NCI-H2081 (cell line): ENCODE results near the gene MRNIP.
"Not testable (repeated sequence)": the region's sequence is repeated elsewhere in the genome, so short reads cannot be mapped to it uniquely, and the experiment has no call there.

Experiments
- DNase-seq, 2 experiments: peaks; one replicate each; lab custom pipeline; 2025; lab: John Stamatoyannopoulos, UW

The MRNIP gene

DNA sequence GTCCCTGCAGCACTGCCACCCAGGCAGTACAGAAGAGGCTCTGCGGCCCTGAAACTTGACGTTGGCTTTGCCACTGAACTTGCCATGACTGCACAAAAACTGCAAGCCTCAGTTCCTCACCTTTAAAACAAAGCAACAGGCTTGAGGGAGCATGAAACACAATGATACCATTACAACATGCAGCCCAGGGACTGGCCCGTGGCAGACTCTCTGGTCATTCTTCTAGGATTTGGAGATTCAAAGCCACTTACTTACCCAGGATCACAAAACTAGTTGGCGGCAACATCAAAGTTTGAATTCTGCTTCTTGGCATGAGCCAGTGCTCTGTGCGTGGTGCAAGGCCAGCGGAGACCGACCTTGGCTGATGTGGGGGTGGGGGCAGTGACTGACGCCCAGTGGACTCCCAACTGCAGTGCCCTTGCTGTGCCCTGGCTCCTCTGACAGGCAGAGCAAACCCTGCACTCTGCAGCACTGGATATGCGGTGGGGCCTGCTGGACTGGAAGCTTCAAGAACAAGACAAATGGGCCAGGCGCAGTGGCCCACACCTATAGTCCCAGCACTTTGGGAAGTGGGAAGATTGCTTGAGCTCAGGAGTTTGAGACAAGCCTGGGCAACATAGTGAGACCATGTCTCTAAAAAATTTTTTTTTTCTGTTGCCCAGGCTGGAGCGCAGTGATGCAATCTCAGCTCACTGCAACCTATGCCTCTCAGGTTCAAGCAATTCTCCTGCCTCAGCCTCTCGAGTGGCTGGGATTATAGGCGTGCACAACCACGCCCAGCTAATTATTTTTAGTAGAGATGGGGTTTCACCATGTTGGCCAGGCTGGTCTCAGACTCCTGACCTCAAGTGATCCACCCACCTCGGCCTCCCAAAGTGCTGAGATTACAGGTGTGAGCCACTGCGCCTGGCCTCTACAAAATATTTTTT, 19.0 kb downstream of the MRNIP start:
- no peak for DNase-seq

GRCh38 chr5:179837076-179838011, 21.3 kb downstream of the MRNIP start:
- no peak for DNase-seq

GRCh38 chr5:179836225-179837019, 22.2 kb downstream of the MRNIP start:
- no peak for DNase-seq

DNA sequence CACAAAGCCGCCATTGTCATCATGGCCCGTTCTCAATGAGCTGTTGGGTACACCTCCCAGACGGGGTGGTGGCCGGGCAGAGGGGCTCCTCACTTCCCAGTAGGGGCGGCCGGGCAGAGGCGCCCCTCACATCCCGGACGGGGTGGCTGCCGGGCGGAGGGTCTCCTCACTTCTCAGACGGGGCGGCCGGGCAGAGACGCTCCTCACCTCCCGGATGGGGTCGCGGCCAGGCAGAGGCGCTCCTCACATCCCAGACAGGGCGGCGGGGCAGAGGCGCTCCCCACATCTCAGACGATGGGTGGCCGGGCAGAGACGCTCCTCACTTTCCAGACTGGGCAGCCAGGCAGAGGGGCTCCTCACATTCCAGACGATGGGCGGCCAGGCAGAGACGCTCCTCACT, 23.7 kb downstream of the MRNIP start:
- DNase-seq = not testable (repeated sequence)

- no peak for DNase-seq
Observed at GRCh38 chr5:179834120-179834519, 24.5 kb downstream of the MRNIP start.

GRCh38 chr5:179833709-179834070, 24.9 kb downstream of the MRNIP start:
- no peak for DNase-seq

DNA sequence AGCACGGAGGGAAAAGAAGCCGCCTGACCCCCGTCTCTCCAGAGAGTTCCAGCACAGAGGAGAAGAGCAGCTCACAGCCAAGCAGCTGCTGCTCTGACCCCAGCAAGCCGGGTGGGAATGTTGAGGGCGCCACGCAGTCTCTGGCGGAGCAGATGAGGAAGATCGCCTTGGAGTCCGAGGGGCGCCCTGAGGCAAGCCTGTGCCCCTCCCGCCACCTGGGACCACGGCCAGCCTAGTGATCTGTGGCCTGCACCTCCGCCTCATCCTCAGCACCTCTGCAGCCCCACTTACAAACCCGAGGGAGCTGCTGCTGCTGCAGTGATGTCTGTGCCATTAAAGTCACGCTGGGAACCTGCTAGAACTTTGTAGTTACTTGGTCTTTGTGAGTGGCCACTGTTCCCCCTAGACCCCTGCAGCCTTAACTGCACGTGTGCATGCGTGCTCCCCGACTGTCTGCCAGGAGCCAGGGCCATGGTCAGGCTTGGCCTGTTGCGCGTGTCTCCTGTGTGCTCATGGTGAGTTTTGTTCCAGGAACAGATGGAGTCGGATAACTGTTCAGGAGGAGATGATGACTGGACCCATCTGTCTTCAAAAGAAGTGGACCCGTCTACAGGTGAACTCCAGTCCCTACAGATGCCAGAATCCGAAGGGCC, 25.4 kb downstream of the MRNIP start:
- DNase-seq = no peak

DNA sequence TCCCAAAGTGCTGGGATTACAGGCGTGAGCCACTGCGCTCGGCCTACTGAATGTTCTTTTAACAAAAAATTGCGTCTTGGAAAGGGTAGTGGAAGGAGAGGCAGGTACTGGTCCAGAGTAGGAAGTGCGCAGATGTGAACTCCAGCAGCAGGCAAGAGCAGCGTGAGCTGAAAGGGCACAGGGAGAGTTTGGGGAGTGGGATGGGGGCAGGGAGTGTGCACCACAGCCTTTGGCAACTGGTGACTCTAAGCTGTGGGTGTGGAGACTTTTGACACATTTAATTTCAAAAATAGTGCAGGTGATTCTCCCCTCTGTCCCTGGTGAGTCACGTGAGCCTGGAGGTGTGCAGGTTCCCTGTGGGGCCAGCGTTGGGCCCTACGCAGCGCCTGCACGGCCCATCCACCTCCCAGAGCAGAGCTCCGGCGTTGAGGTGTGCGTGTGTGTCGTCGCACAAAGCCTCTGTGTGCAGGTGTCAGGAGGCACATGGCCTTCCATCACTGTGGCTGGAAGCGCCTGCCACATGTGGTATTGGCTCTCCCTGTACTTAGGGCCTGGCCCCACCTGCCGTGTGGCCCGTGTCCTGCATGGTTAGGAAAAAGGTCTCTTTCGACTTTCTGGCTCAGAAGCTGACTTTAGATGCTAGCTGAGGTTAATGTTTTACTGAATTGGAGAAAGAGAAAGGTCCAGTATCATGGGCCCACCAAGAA, 26.4 kb downstream of the MRNIP start:
- DNase-seq = no peak

DNA sequence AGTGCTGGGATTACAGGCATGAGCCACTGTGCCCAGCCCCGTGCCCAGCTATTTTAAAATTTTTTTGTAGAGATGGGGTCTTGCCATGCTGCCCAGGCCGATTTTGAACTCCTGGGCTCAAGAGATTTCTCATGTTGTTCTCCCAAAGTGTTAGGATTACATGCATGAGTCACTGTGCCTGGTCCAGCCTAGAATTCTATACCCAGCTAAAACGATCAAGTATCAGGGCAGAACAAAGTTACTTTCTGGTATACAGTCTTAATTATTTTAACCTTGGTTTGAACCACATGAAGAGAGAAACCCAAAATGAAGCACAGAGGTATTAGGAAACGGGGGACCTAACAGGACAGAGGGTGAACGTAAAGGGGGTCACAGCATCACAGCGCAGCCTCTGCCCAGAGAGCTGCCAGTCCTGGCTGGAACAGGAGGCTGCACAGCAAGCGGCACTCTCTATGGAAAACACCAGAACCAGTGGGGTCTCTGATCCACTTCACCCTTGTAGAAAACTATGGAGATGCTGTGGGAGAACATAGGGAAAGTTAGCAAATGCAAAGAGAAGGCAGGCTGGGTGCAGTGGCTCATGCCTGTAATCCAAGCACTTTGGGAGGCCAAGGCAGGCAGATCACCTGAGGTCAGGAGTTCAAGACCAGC, 27.7 kb downstream of the MRNIP start:
- DNase-seq = no peak

GRCh38 chr5:179829732-179830435, 28.7 kb downstream of the MRNIP start:
- DNase-seq = no peak

DNA sequence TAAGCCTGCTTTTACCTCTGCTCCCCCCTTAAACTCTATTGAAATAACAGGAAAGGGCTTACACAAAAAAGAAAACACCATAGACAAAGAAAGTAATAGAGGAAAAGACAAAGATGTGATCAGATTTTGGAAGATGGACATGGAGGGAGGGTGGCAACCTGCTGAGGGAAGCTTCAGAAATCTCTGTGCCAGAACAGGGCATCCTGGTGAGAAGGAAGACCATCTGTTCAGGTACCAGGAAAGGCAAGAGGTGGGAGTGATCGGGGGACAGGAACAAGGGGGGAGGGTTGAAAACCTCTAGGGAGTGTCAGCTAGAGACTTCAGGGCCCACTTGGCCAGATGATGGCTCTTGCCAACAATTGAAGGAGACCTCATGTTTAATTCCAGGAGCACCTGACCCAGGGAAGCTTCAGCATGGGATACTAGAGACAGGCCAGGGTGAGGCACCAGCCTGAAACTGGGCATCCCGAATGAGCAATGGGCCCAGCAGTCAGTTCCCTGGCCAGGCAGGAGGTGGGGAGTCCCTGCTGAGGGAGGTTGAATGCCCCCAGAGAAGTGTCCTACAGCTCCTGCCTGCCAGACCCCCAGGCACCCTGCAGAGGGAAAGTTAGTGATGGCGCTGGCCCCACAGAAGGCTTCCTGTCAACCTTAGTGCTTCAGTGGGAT, 29.7 kb downstream of the MRNIP start:
- no peak for DNase-seq

- no peak for DNase-seq
Observed at GRCh38 chr5:179827680-179828079, 30.9 kb downstream of the MRNIP start.

DNA sequence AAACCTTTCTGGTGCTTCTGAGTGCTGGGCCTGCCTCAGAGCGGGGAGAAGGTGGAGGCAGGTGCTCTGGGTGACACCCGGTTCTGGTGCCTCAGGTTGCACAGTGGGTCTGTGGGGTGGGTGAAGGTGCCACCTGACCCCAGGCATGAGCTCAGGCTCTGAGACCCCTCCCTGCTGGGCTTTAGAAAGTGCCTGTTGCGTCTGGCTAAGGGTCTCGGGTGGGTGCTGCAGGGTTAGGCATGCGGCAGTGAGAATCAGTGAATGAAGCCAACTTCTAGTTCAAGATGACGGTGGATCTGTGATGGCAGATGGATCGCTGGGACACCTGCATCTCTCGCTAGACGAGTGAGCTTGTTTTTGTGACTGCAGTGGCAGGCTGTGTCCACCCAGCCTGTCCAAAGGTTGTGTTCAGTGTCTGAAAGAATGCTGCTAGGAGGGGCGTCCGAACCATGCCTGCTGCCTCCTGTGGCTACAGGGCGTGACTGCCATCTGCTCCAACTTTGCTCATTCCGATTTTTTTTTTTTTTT, 32.9 kb downstream of the MRNIP start:
- no peak for DNase-seq

DNA sequence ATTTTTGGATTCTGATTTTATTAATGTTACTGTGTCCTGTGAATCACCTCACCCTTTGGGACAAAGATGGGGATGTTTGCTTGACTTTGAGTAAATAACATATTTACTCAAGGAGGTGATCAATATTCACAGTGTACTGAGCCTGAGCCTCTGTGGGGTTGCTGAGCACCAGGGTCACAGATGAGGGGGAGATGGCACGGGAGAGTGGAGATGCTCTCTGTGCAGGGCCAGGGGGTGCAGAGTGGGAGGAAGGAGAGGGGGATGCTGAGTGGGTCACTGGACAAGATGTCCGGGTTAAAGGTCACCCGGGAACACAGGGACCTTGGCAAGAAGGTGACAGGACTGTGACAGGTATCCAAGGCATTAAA, 33.9 kb downstream of the MRNIP start:
- no peak for DNase-seq

DNA sequence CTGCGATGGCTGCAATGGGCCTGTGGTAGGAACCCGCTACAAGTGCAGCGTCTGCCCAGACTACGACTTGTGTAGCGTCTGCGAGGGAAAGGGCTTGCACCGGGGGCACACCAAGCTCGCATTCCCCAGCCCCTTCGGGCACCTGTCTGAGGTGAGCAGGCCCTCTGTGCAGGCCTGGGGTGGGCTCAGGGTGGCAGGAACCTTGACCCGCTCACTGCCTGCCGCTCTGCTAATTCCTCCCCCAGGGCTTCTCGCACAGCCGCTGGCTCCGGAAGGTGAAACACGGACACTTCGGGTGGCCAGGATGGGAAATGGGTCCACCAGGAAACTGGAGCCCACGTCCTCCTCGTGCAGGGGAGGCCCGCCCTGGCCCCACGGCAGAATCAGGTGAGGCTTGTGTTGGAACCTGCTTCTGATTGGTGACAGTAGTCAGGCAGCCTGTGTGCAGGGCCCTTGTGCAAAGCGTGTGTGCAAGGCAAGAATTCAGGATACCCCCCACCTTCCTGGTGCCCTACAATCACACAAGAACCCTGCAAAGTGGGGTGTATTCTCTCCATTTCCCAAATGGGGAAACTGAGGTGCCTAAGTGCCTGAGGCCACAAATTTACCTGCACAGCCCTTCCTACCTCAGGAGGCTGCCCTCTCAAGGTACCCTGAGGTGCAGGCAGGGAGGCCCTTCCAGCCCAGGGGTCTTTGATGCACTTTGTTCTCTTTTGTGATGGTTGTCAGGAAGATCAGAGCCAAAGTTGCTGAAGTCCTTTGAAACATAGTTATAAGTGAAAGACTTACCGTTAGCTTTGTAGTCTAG, 34.5 kb downstream of the MRNIP start:
- DNase-seq = no peak

DNA sequence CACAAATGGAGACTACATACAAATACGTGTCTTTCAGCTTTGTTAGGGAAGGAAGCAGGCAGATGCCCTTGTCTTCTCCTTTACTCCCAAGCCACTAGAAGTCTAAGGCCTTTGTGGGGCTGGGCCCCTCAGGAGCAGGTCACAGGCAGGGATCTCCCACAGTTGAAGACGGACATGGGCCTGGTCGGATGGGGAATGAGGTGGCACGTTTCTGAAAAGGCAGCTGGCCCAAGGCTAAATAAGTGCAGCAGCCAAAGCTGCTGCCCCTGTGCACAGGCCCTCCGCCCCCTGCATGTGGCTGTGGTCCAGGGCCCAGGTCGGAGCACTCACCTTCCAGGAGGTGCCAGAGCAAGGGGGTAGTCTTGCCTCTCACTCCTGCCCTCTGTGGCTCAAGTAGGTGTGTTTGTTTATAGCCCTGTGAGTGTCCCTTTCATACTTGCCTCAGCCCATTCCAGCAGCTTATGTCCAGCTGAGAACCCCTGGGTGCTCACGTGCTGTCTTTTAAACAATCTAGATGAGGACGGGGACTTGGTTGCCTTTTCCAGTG, 36.1 kb downstream of the MRNIP start:
- DNase-seq = no peak

DNA sequence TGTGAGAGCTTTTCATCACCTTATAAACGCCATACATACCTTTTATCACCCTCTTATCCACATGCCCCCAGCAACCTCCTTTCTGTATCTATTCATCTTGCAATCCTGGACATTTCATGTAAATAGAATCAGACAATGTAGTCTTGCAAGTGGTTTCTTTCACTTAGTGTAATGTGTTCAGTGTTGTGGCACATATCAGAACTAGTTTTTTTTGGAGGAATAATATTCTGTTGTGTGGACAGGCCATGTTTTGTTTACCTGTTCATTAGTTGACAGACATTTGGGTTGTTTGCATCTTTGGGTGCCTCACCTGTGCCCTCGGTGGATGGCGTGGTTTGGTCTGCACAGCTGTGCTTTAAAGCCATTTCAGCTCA, 36.6 kb downstream of the MRNIP start:
- no peak for DNase-seq
